Retinal pigment epithelial cell (primary cell): ENCODE results near the gene CNBD2.
A peak's percentile ranks its signal among the peaks of the same experiment; 100 is the strongest.
"Not testable (repeated sequence)": the region's sequence is repeated elsewhere in the genome, so short reads cannot be mapped to it uniquely, and the experiment has no call there.

Experiments used
- DNase-seq: peaks from one replicate; pipeline ENCODE4 v3.0.0-alpha.2; 2010; ENCODE audit warnings: low read depth
- H3K4me3 ChIP-seq: 2 replicates; pipeline ENCODE4 v1.5.1; 2011; ENCODE audit warnings: mild to moderate bottlenecking, low read length, control low read depth, moderate library complexity
- CTCF ChIP-seq: conservative IDR thresholded peaks from 2 replicates; pipeline ENCODE4 v1.5.1; 2011; ENCODE audit warnings: low read depth, low read length, control low read depth, inconsistent platforms

The CNBD2 gene

GRCh38 chr20:35991142-35991771 is 22.9 kb downstream of the CNBD2 start:
- no peak overlapping the region for H3K4me3 ChIP-seq
- no peak for DNase-seq
- peak; percentile 68 for TF ChIP-seq CTCF

GRCh38 chr20:35992713-35993335 is 24.4 kb downstream of the CNBD2 start:
- TF ChIP-seq CTCF, result peak; percentile 87
- no peak for DNase-seq
- H3K4me3 ChIP-seq, result no peak overlapping the region

- no peak overlapping the region for H3K4me3 ChIP-seq
- DNase-seq, result peak; percentile 36
- peak; percentile 98 for TF ChIP-seq CTCF
Measured at GRCh38 chr20:35994994-35995453, 26.6 kb downstream of the CNBD2 start.

DNA sequence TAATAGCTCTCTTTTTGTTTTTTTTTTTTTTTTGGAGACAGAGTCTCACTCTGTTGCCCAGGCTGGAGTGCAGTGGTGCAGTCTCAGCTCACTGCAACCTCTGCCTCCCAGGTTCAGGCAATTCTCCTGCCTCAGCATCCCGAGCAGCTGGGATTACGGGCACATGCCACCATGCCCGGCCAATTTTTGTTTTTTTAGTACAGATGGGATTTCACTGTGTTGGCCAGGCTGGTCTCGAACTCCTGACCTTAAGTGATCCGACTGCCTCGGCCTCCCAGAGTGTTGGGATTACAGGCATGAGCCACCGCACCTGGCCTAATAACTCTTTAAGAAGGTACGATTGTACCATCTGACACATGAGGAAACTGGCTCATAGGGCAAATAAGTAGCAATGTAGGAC is 28.1 kb downstream of the CNBD2 start:
- not testable (repeated sequence) for H3K4me3 ChIP-seq, DNase-seq

DNA sequence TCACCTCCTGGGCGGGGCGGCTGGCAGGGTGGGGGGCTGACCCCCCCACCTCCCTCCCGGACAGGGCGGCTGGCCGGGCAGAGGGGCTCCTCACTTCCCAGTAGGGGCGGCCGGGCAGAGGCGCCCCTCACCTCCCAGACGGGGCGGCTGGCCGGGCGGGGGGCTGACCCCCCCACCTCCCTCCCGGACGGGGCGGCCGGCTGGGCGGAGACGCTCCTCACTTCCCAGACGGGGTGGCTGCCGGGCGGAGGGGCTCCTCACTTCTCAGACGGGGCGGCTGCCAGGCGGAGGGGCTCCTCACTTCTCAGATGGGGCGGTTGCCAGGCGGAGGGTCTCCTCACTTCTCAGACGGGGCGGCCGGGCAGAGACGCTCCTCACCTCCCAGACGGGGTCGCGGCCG is 32.9 kb downstream of the CNBD2 start:
- H3K4me3 ChIP-seq, DNase-seq: not testable (repeated sequence)

DNA sequence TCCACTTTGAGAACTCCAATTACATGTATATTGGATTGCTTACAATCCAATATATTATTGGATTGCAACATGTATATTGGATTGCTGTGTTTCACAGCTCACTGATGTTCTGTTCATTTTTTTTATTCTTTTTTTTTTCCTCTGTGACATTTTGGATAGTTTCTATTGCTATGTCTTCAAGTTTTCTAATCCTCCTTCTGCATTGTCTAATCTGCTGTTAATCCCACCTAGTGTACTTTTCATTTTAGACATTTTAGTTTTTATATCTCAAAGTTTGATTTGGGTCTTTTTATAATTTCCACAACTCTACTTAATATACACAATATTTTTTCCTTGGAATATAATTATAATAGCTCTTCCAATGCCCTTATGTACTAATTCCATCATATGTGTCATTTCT is 34.5 kb downstream of the CNBD2 start:
- TF ChIP-seq CTCF, result no peak
- no peak overlapping the region for H3K4me3 ChIP-seq
- DNase-seq, result no peak

DNA sequence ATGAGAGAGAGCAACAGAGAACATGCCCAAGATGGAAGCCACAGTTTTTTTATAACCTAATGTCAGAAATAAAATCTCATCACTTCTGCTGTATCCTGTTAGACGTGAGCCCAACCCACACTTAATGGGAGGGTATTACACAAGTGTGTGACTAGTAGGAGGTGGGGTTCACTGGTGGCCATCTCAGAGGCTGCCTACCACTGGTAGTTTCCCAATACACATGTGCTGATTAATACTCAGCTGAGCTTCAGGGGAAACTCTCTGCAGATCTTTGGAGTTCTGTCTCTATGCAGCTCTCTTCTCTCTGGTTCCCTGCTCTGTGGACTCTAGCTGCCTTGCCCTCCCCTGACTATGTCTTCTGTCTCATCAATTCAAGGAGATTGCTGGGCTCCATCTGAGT is 35.7 kb downstream of the CNBD2 start:
- DNase-seq, result no peak
- H3K4me3 ChIP-seq, result no peak overlapping the region
- TF ChIP-seq CTCF, result no peak

GRCh38 chr20:36008461-36009035 is 40.2 kb downstream of the CNBD2 start:
- TF ChIP-seq CTCF, result no peak
- no peak overlapping the region for H3K4me3 ChIP-seq
- no peak for DNase-seq
